ENCODE results near the gene BAAT.

The BAAT gene

GRCh38 chr9:101315112-101315450 is 69.7 kb downstream of the BAAT start:
- DNase-seq (ENCODE audit: low read depth) = no peak

- DNase-seq (ENCODE audit: low read depth) = no peak
These were observed 72.1 kb downstream of the BAAT start for GRCh38 chr9:101312661-101313060.

- DNase-seq (ENCODE audit: low read depth) = no peak
These were observed 72.9 kb downstream of the BAAT start for GRCh38 chr9:101311758-101312420.

GRCh38 chr9:101311191-101311590 is 73.6 kb downstream of the BAAT start:
- no peak for DNase-seq (ENCODE audit: low read depth)
